HepG2 (cell line): Measurements from ENCODE around the gene RAMP1. TPM values are rescaled to one million over a fixed set of nuclear protein-coding genes. Genes with fewer than 3 reads are reported as not detected.

Experiments
- ATAC-seq: fragments of 200-7000 bp; cut with Tn5 transposase; 3 replicates; pipeline ENCODE4 v1.9.1; 2020; ENCODE audit warnings: mild to moderate bottlenecking, moderate library complexity
- BruUV-seq: library from RNA; stranded (reverse); fragments of 400-500 nt; replicated peaks from 2 replicates; lab custom pipeline; 2021; lab: Mats Ljungman, UMichigan
- CTCF ChIA-PET: fragments of 300-600 bp; formaldehyde crosslinking; extraction: SDS; loops from one replicate; lab custom pipeline; 2021; ENCODE audit warnings: low total read pairs, inconsistent platforms, low intra/inter-chr PET ratio; lab: Yijun Ruan, JAX
- POLR2A ChIA-PET: fragments of 350-600 bp; sonication (Branson Sonifier 250); formaldehyde crosslinking; loops from one replicate; lab custom pipeline; 2020; ENCODE audit warnings: antibody characterized with exemption, inconsistent platforms; lab: Yijun Ruan, JAX
- DNase-seq: peaks from one replicate; pipeline ENCODE4 v3.0.0-alpha.2; 2015; ENCODE audit warnings: low spot score
- FAIRE-seq: peaks from 3 replicates; lab custom pipeline; 2011; peaks lifted over from hg19 to GRCh38; lab: Jason Lieb, UNC
- H2AFZ ChIP-seq: one replicate; pipeline ENCODE4 v1.6.1; 2011; ENCODE audit warnings: low read length, inconsistent platforms
- H3K27ac ChIP-seq: fragments of 300-600 bp; 3 replicates; pipeline ENCODE4 v1.8.0; 2011; ENCODE audit warnings: mixed run types, mild to moderate bottlenecking, mixed read lengths, low read length, inconsistent platforms; ENCODE audit not compliant: insufficient read depth; ENCODE audit errors: extremely low read length
- H3K27me3 ChIP-seq, 2 experiments: fragments of 200-600 bp in 1 of 2; 2 replicates in 1 of 2; 3 replicates in 1 of 2; pipeline versions ENCODE4 v1.6.0 to v1.8.0; 2011; ENCODE audit warnings: low read length in 2 of 2, mild to moderate bottlenecking in 2 of 2, moderate library complexity in 2 of 2, inconsistent platforms in 1 of 2; ENCODE audit not compliant: insufficient read depth in 2 of 2, control insufficient read depth in 1 of 2
- H3K36me3 ChIP-seq, 2 experiments: fragments of 200-600 bp in 1 of 2; replicated peaks in 1 of 2; 2 replicates in 1 of 2; 3 replicates in 1 of 2; pipeline versions ENCODE4 v1.5.1 to v1.8.0; 2011; ENCODE audit warnings: low read length in 2 of 2, inconsistent platforms in 1 of 2; ENCODE audit not compliant: insufficient read depth in 2 of 2, control insufficient read depth in 1 of 2
- H3K4me1 ChIP-seq: 2 replicates; pipeline ENCODE4 v1.5.1; 2012; ENCODE audit warnings: low read length, inconsistent platforms; ENCODE audit not compliant: insufficient read depth
- H3K4me2 ChIP-seq: 2 replicates; pipeline ENCODE4 v1.6.0; 2011; ENCODE audit warnings: low read depth, low read length, inconsistent platforms
- H3K4me3 ChIP-seq, 3 experiments: fragments of 200-600 bp in 1 of 3; sonication (generic), shearing (Covaris generic) in 1 of 3; replicated peaks in 1 of 3; 2 replicates each; pipeline ENCODE4 v1.5.1; 2011 to 2016; ENCODE audit warnings: low read length in 3 of 3, inconsistent platforms in 2 of 3, low read depth in 2 of 3, mild to moderate bottlenecking in 2 of 3, control low read depth in 1 of 3, mixed read lengths in 1 of 3; ENCODE audit not compliant: insufficient read depth in 1 of 3
- H3K79me2 ChIP-seq: one replicate; pipeline ENCODE4 v1.6.1; 2011; ENCODE audit warnings: low read length, inconsistent platforms; ENCODE audit not compliant: insufficient read depth
- H3K9ac ChIP-seq: 2 replicates; pipeline ENCODE4 v1.6.0; 2011; ENCODE audit warnings: mild to moderate bottlenecking, low read depth, low read length, inconsistent platforms; ENCODE audit not compliant: insufficient read depth
- H3K9me3 ChIP-seq: 2 replicates; pipeline ENCODE4 v1.5.1; 2012; ENCODE audit warnings: mild to moderate bottlenecking, low read length
- H4K20me1 ChIP-seq: 2 replicates; pipeline ENCODE4 v1.6.0; 2011; ENCODE audit warnings: inconsistent platforms, mild to moderate bottlenecking, low read length, moderate library complexity; ENCODE audit not compliant: insufficient read depth
- CEBPB ChIP-seq: IDR thresholded peaks from 2 replicates; pipeline ENCODE4 v1.6.1; 2011; ENCODE audit warnings: low read depth, low read length, improper control_type of control experiment, borderline replicate concordance
- GATAD1 ChIP-seq: IDR thresholded peaks from 2 replicates; pipeline ENCODE4 v1.6.1; 2016; ENCODE audit warnings: missing genetic modification reagents, missing compliant biosample characterization
- HMGA1 ChIP-seq: sonication (generic); formaldehyde crosslinking; conservative IDR thresholded peaks from 2 replicates; pipeline ENCODE4 v1.4.0; 2020; ENCODE audit warnings: missing genetic modification reagents
- HNRNPUL1 ChIP-seq: fragments of 200-400 bp; formaldehyde crosslinking; IDR thresholded peaks from 2 replicates; pipeline ENCODE4 v1.6.1; 2017; ENCODE audit warnings: low read depth, mild to moderate bottlenecking, low read length, moderate library complexity
- JUNB ChIP-seq: sonication (generic); formaldehyde crosslinking; IDR thresholded peaks from 2 replicates; pipeline ENCODE4 v1.8.0; 2022; ENCODE audit warnings: missing genetic modification reagents, mild to moderate bottlenecking, borderline replicate concordance
- KDM3A ChIP-seq: IDR thresholded peaks from 2 replicates; pipeline ENCODE4 v1.6.1; 2018; ENCODE audit warnings: low read depth, missing compliant biosample characterization
- KMT2A ChIP-seq: sonication (generic); formaldehyde crosslinking; IDR thresholded peaks from 2 replicates; pipeline ENCODE4 v1.4.0; 2020; ENCODE audit warnings: missing genetic modification reagents
- NR2F2 ChIP-seq: IDR thresholded peaks from 2 replicates; pipeline ENCODE4 v1.6.1; 2012; ENCODE audit warnings: low read depth, inconsistent platforms, borderline replicate concordance
- REST ChIP-seq, 2 experiments: IDR thresholded peaks; 2 replicates each; pipeline ENCODE4 v1.6.1; 2011 to 2012; ENCODE audit warnings: low read length in 2 of 2, borderline replicate concordance in 1 of 2, low read depth in 1 of 2, mild to moderate bottlenecking in 1 of 2, moderate library complexity in 1 of 2
- ZNF138 ChIP-seq: sonication (generic); formaldehyde crosslinking; IDR thresholded peaks from 2 replicates; pipeline ENCODE4 v1.5.0; 2020; ENCODE audit warnings: mild to moderate bottlenecking, low read depth, missing genetic modification reagents
- ZNF207 ChIP-seq: fragments of 450-650 bp; IDR thresholded peaks from 2 replicates; pipeline ENCODE4 v1.6.1; 2016; ENCODE audit warnings: antibody characterized with exemption, borderline replicate concordance
- ZNF556 ChIP-seq: sonication (generic); formaldehyde crosslinking; IDR thresholded peaks from 2 replicates; pipeline ENCODE4 v1.4.0; 2020; ENCODE audit warnings: mild to moderate bottlenecking, missing genetic modification reagents, borderline replicate concordance
- ZNF564 ChIP-seq: sonication (generic); formaldehyde crosslinking; IDR thresholded peaks from 2 replicates; pipeline ENCODE4 v1.8.1; 2023; ENCODE audit warnings: mild to moderate bottlenecking, missing genetic modification reagents
- ZNF644 ChIP-seq: IDR thresholded peaks from 2 replicates; pipeline ENCODE4 v1.6.1; 2016; ENCODE audit warnings: low read depth
- ZNF724P ChIP-seq: sonication (generic); formaldehyde crosslinking; IDR thresholded peaks from 2 replicates; pipeline ENCODE4 v1.8.0; 2022; ENCODE audit warnings: missing genetic modification reagents, borderline replicate concordance
- ZSCAN20 ChIP-seq: sonication (generic); formaldehyde crosslinking; IDR thresholded peaks from 2 replicates; pipeline ENCODE4 v1.4.0; 2020; ENCODE audit warnings: missing genetic modification reagents, mild to moderate bottlenecking, borderline replicate concordance
- WGBS: methylation state at CpG from one replicate; pipeline ENCODE4 v1.1.6; 2017; ENCODE audit warnings: low lambda C conversion rate; 5-methylcytosine and 5-hydroxymethylcytosine counted together
- in situ Hi-C: cut with HindIII; loops from 2 replicates; pipeline ENCODE4 v1.10.0; 2017; ENCODE audit warnings: low pct_unique_long_range_greater_than_20kb; ENCODE audit not compliant: extremely low pct_ligation_motif_present
- intact Hi-C: fragments of 100-400 bp; cut with micrococcal nuclease; formaldehyde crosslinking; loops from one replicate; pipeline ENCODE4 v1.10.0; 2022; ENCODE audit not compliant: unreplicated experiment
- polyA plus RNA-seq, 8 experiments: library from polyadenylated mRNA; depleted of rRNA in 3 of 8; stranded (reverse) in 7 of 8; unstranded in 1 of 8; fragments of >200 nt; fragmentation: Illumina TruSeq in 4 of 8; extraction: Trizol in 4 of 8; gene quantifications; 2 replicates each; pipeline versions ENCODE4 v1.2.1 to v1.2.3, GENCODE V29; 2011 to 2016; ENCODE audit warnings: low read depth in 4 of 8, missing spikeins in 1 of 8, mixed read lengths in 1 of 8; ENCODE audit not compliant: insufficient read depth in 1 of 8
- total RNA-seq, 5 experiments: library from RNA; depleted of rRNA; stranded (reverse); fragments of >200 nt; fragmentation: Illumina TruSeq; extraction: Trizol; gene quantifications; 2 replicates each; pipeline ENCODE4 v1.2.3, GENCODE V29; 2016; ENCODE audit warnings: low read depth in 1 of 5

The RAMP1 gene
- total and polyA plus RNA-seq, 2 of the 13 experiments (the other 11 are each of a cell fraction or from before 2014, with no cell fraction given), result 0.29 to 0.61 TPM

DNA sequence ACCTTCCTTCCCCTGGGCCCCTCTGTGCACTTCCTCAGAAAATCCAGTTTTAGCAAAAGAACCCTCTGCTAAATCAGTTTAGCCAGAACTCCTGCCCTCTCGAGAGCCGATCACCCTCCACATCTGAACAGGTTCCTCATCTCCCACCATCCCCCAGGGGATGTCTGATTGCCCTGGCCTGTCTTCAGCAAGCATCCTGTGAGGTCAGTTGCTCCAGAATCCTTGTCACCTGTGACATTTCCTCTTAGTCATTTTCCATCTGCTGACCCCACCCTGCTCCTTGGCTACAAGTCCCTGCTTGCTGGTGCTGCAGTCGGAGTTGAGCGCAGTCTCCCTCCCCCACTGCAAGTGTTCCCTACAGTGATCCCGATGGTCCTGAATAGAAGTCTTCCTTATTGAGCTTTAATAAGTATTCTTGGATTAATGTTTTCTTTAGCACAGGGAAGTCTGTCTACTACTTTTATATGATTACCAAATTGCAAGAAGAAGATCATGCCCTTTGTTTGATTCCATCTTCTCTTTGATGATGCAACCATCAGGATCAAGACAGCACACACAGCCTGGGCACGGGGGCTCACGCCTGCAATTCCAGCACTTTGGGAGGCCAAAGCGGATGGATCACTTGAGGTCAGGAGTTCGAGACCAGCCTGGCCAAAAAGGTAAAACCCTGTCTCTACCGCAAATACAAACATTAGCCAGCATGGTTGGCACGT, 76.5 kb downstream of the RAMP1 start:
- no peak for FAIRE-seq
- intact Hi-C loops, result loop anchor here (10.0 kb wide), 1 partner anchor 1971 kb away; no protein-coding TSS in a partner anchor
- ATAC-seq, result no peak
- ChIA-PET POLR2A (no interaction called here), CTCF (no interaction called here)
- Histone ChIP-seq H3K4me1 (peaks cover 13% of the 10 kb centered on the region), H4K20me1 (no peaks in the 10 kb centered on the region), H2AFZ (no peak overlapping the region), H3K4me3 (no peak overlapping the region), H3K27ac (no peak overlapping the region), H3K9me3 (no peaks in the 10 kb centered on the region), H3K36me3 (no peaks in the 10 kb centered on the region), H3K27me3 (peaks cover 3 to 4% of the 10 kb centered on the region in 2 experiments; a peak in 2 of 5 replicates), H3K79me2 (no peaks in the 10 kb centered on the region), H3K4me2 (no peak overlapping the region), H3K9ac (no peak overlapping the region)
- WGBS, result 49% methylated on average over 11 of the region's 11 CpGs
- no peak for DNase-seq
- no TSS peak for BruUV-seq
- no peak for TF ChIP-seq NR2F2
- peak; percentile 26; the same call in 1 of the 2 replicates for TF ChIP-seq CEBPB
- TF ChIP-seq KMT2A (CRISPR knock-in tag), result no peak
- TF ChIP-seq ZSCAN20 (CRISPR knock-in tag), result no peak
- TF ChIP-seq GATAD1 (CRISPR knock-in tag), result no peak
- TF ChIP-seq JUNB (CRISPR knock-in tag), result no peak
- in situ Hi-C loops, result no loop called here

GRCh38 chr2:237939251-237939650, 79.8 kb downstream of the RAMP1 start:
- Histone ChIP-seq H3K4me1 (peaks cover 13% of the 10 kb centered on the region), H3K27me3 (peaks cover 0 to 4% of the 10 kb centered on the region in 2 experiments; a peak in 2 of 5 replicates), H3K79me2 (no peaks in the 10 kb centered on the region), H3K9ac (no peak overlapping the region), H3K27ac (no peak overlapping the region), H3K36me3 (no peaks in the 10 kb centered on the region), H3K9me3 (peaks cover 5% of the 10 kb centered on the region; the same call in 1 of the 2 replicates), H3K4me2 (no peak overlapping the region), H4K20me1 (no peaks in the 10 kb centered on the region), H3K4me3 (no peak overlapping the region), H2AFZ (no peak overlapping the region)
- intact Hi-C loops (loop anchor here (10.0 kb wide), 1 partner anchor 1974 kb away; no protein-coding TSS in a partner anchor), in situ Hi-C loops (no loop called here)
- no TSS peak for BruUV-seq
- ChIA-PET POLR2A (no interaction called here), CTCF (no interaction called here)
- no peak for DNase-seq
- no peak for ATAC-seq
- FAIRE-seq, result no peak
- TF ChIP-seq ZNF644 (CRISPR knock-in tag) (no peak), REST (IDR thresholded peaks at IDR 0.05; ENCODE audit: borderline replicate concordance in 1 of 2, low read depth in 1 of 2, low read length in 2 of 2) (no peak), ZNF564 (CRISPR knock-in tag) (no peak), ZNF724P (CRISPR knock-in tag) (no peak), ZNF138 (CRISPR knock-in tag) (no peak), KDM3A (CRISPR knock-in tag) (no peak), HNRNPUL1 (no peak), ZNF556 (CRISPR knock-in tag) (no peak), ZNF207 (no peak), HMGA1 (no peak)
